OCI-LY3 (cell line): Measurements from ENCODE around the gene TECPR2.

Source experiments
- CTCF ChIP-seq: fragments of 200-600, 300-600 bp; sonication (generic); IDR thresholded peaks from 2 replicates; pipeline ENCODE4 v1.5.1; 2014; ENCODE audit warnings: antibody characterized with exemption, low read length, low read depth
- EZH2phosphoT487 ChIP-seq: fragments of 200-600 bp; shearing (Covaris generic); IDR thresholded peaks from 2 replicates; pipeline ENCODE4 v1.6.1; 2018; ENCODE audit warnings: antibody characterized with exemption, mixed run types, low read depth

- TF ChIP-seq CTCF (no peak), EZH2phosphoT487 (no peak)
Measured at GRCh38 chr14:102454711-102455110, 92.0 kb downstream of the TECPR2 start.
